ENCODE measurements around the gene MRPS33.

GRCh38 chr7:140989068-140989467, 25.7 kb downstream of the MRPS33 start:
- TF ChIP-seq POLR2A (IDR thresholded peaks at IDR 0.05; ENCODE audit: low read depth, low read length) (no peak), EZH2 (IDR thresholded peaks at IDR 0.05; ENCODE audit: borderline replicate concordance, low read depth, low read length, severe bottlenecking) (no peak), CTCF (IDR thresholded peaks at IDR 0.05; ENCODE audit: extremely low read depth in 1 of 2, insufficient read depth in 1 of 2, low read depth in 1 of 2, low read length in 2 of 2) (no peak), JUN (IDR thresholded peaks at IDR 0.05; ENCODE audit: borderline replicate concordance, insufficient read depth, insufficient read length, low read depth) (no peak), FOS (IDR thresholded peaks at IDR 0.05; ENCODE audit: borderline replicate concordance, insufficient read depth, low read length) (no peak), MYC (IDR thresholded peaks at IDR 0.05; ENCODE audit: low read depth, low read length) (no peak), POLR2AphosphoS5 (IDR thresholded peaks at IDR 0.05; ENCODE audit: insufficient read depth, low read depth, low read length) (no peak), MAX (IDR thresholded peaks at IDR 0.05; ENCODE audit: insufficient read depth, insufficient read length) (no peak)

Data from endothelial cell of umbilical vein (primary cell).